Epithelial cell of esophagus (primary cell): Measurements from ENCODE around the gene PTPRR.
A peak's percentile ranks its signal among the peaks of the same experiment; 100 is the strongest.

Experiments
- DNase-seq: peaks from one replicate; pipeline ENCODE4 v3.0.0; 2010; ENCODE audit warnings: low read depth
- H3K4me3 ChIP-seq: 2 replicates; pipeline ENCODE4 v1.5.1; 2011; ENCODE audit warnings: mild to moderate bottlenecking, low read length, control low read depth
- TF ChIP-seq, protein P1 (sequence below): IDR thresholded peaks from 2 replicates; pipeline ENCODE4 v1.5.1; 2011; ENCODE audit warnings: low read depth, mild to moderate bottlenecking, low read length, control low read depth, inconsistent platforms; ENCODE audit not compliant: insufficient read depth; ENCODE audit errors: missing control alignments

Gene PTPRR

DNA sequence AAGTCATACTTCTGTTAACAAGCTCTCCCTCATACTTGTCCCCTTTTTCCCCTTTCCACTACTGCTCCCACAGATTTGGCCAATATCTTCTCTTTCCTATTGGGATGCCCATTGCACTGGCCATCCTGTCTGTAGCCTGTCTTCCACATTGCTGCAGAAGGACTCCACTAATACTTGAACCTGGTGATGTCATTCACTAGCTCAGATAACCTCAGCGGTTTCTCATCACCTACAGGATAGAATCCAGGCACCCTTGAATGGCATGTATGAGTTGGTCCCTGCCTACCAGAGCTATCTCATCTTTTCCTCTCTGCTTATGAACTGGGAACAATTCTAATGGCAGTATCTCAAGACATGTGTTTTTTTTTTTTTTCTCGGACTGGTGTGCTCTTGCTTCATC, 84.6 kb downstream of the PTPRR start:
- TF ChIP-seq, protein P1, sequence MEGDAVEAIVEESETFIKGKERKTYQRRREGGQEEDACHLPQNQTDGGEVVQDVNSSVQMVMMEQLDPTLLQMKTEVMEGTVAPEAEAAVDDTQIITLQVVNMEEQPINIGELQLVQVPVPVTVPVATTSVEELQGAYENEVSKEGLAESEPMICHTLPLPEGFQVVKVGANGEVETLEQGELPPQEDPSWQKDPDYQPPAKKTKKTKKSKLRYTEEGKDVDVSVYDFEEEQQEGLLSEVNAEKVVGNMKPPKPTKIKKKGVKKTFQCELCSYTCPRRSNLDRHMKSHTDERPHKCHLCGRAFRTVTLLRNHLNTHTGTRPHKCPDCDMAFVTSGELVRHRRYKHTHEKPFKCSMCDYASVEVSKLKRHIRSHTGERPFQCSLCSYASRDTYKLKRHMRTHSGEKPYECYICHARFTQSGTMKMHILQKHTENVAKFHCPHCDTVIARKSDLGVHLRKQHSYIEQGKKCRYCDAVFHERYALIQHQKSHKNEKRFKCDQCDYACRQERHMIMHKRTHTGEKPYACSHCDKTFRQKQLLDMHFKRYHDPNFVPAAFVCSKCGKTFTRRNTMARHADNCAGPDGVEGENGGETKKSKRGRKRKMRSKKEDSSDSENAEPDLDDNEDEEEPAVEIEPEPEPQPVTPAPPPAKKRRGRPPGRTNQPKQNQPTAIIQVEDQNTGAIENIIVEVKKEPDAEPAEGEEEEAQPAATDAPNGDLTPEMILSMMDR, result no peak
- H3K4me3 ChIP-seq, result no peak overlapping the region
- no peak for DNase-seq

DNA sequence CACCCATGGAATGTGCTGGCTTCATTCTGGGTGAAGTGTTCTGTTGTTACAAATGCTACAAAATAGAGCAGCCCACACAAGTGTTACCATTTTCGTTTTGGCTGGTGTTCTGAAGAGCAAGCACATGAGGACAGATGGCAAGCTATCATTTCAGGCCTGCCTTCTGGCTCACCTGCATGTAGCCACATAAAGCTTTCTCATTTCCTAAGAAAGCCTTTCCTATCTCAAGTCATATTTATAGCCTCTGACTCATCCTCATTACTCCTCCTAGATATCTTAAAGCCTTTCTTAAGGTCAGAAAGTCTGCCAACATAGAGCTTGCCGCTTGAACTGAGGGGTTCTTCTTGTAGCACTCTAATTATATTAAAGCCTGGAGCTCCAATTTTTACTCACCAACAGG, 89.0 kb downstream of the PTPRR start:
- no peak overlapping the region for H3K4me3 ChIP-seq
- TF ChIP-seq, protein P1, result no peak
- peak; percentile 59 for DNase-seq

DNA sequence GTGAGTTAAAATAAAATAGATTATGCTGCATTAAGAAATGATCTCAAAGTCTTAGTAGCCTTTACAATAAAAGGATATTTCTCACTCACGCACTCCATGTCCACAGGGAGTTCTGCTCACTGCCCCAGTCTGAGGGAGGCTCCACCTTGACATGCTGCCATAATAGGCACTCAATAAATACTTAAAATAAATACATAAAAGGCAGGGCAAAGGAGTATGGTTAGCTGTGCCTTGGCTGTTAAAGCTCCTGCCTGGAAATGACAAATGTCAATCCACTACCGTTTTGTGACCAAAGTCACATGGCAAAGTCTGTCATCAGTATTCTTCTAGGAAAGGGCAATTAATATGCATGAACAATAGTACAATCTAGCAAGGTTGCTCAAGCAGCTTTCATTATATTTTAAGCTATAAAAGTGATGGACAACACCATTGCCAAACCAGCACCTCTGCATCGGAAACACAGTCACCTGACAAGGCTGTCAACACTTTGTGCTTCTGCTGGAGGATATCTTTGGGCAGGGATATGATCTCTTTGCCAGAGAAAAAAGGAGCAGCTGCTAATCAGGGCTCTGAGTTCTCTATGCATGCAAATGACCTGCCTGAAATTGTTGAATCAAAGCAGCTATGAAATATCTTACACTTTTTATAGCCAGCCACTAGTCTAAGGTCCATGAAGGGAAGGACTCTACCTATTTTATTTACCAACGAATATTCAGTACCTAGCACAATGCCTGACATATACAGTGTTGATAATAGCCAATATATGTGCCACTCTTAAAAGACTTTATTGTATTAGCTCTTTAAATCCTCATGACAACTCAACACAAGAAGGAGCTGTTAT, 90.1 kb downstream of the PTPRR start:
- TF ChIP-seq, protein P1, result no peak
- H3K4me3 ChIP-seq, result no peak overlapping the region
- no peak for DNase-seq

DNA sequence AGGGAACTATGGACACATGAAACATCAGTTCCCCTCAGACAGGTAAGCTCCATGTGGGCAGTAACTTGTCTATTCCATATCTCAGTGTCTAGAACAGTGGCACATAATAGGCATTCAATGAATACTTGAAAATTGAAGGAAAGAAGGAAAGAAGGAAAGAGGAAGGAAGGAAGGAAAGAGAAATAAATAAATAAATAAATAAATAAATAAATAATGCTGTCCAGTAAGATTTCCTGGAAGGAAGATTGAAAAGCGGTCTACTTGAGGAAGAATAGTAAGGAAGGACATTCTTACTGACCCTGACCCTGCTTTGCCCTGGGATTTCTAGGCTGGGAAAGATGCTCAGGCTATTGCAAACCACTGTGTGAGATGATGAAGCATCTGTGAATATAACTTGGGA, 91.5 kb downstream of the PTPRR start:
- DNase-seq, result no peak
- no peak overlapping the region for H3K4me3 ChIP-seq
- TF ChIP-seq, protein P1, result no peak

DNA sequence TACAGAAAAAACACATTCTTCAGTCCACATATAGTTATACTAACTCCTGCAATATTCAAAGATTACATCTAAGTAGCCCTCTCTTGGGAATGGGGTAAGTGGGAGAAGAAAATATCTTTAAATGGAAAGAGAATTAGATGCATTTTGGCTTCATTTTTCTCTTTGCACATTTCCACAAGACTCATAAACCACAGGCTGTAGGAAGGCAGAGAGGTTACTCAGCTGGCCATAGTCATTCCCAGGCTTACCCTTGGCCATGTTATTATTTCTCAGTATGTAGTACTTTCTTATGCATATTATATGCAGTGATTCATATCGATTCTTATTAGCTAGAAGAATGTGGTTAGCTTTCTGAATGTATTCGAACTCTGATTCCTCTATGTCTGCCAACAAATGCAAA, 92.2 kb downstream of the PTPRR start:
- H3K4me3 ChIP-seq, result no peak overlapping the region
- TF ChIP-seq, protein P1, result no peak
- DNase-seq, result no peak

DNA sequence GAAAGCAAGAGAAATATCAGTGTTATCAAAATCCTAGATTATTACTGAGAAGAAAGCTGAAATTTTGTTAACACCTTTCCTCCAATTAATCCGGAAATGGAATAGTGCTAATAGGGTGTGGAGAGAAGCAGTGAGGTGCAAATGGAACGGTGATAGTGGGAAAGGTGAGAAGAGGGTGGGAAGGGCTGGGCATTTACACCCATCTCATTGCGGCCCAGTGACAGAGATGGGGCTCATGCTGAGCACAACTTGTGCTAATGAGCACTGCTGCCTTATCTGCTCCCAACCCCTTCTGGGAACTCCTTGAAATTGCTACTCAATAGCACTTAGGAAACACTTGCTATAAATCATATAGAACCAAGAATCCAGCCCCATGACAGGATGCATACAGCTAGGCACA, 94.4 kb downstream of the PTPRR start:
- TF ChIP-seq, protein P1, result no peak
- no peak overlapping the region for H3K4me3 ChIP-seq
- no peak for DNase-seq

DNA sequence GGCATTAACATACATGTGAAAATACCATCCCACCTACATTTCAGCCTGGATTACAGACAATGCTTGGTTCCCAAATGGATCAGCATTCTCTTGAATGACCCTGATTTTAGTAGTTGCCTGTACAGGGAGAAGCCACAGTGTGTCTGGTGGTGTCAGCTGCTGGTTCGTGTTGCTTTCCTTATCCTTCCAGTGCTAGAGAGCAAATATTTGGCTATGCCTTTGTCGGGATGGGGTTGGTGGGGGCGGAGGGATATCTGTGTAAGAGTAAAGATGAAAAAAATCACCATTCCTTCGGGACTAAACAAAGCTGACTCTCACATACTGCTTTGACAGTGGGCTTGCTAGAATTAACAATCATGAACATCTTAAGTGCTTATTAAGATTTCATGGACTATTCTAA, 96.0 kb downstream of the PTPRR start:
- TF ChIP-seq, protein P1, result no peak
- no peak for DNase-seq
- H3K4me3 ChIP-seq, result no peak overlapping the region
